Retinal pigment epithelial cell (primary cell): Measurements from ENCODE around the gene ZNF410.
"Not testable (repeated sequence)": the region's sequence is repeated elsewhere in the genome, so short reads cannot be mapped to it uniquely, and the experiment has no call there.

ENCODE experiments used
- DNase-seq: peaks from one replicate; pipeline ENCODE4 v3.0.0-alpha.2; 2010; ENCODE audit warnings: low read depth
- H3K4me3 ChIP-seq: 2 replicates; pipeline ENCODE4 v1.5.1; 2011; ENCODE audit warnings: mild to moderate bottlenecking, low read length, control low read depth, moderate library complexity
- CTCF ChIP-seq: conservative IDR thresholded peaks from 2 replicates; pipeline ENCODE4 v1.5.1; 2011; ENCODE audit warnings: low read depth, low read length, control low read depth, inconsistent platforms

ZNF410 gene

GRCh38 chr14:73903028-73903427 is 16.4 kb downstream of the ZNF410 start:
- no peak for DNase-seq
- H3K4me3 ChIP-seq: no peak overlapping the region
- no peak for TF ChIP-seq CTCF

- no peak overlapping the region for H3K4me3 ChIP-seq
- no peak for DNase-seq
- no peak for TF ChIP-seq CTCF
Measured at GRCh38 chr14:73909681-73910080, 23.0 kb downstream of the ZNF410 start.

DNA sequence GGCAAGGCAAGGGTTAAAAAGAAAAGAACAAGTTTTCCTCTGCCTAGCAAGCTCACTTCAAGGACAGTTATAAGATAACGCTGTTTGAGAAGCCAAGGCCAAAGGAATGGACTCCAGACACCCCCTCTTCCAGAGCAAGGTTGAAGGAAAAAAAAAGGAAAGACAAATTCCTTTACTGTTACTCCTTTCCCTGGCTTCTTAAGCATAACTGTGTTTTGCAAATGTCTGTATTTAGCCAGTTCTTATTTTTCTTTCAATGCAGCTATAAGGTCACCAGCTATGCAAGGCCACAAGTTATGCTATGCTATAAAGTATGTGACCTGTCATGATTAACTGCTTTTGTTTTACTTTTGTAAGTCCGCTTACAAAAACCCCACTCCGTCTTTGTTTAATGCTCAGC is 26.6 kb downstream of the ZNF410 start:
- no peak overlapping the region for H3K4me3 ChIP-seq
- no peak for DNase-seq
- TF ChIP-seq CTCF: no peak

DNA sequence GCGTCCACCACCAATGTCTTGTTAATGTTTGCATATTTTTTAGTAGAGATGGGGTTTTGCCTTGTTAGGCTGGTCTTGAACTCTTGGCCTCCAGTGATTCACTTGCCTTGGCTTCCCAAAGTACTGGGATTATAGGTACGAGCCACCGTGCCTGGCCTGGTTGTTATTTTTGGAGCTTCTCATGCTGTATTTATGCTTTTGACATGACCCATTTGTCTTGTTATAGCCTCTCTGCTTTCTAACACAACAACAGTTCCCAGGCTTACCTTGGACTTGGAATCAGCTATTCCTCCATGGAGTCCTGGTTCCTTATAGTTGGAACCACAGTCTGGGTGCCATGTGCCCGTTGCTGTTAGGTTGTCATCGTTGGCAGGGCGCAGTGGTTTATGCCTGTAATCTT is 29.7 kb downstream of the ZNF410 start:
- H3K4me3 ChIP-seq: no peak overlapping the region
- TF ChIP-seq CTCF: no peak
- no peak for DNase-seq

DNA sequence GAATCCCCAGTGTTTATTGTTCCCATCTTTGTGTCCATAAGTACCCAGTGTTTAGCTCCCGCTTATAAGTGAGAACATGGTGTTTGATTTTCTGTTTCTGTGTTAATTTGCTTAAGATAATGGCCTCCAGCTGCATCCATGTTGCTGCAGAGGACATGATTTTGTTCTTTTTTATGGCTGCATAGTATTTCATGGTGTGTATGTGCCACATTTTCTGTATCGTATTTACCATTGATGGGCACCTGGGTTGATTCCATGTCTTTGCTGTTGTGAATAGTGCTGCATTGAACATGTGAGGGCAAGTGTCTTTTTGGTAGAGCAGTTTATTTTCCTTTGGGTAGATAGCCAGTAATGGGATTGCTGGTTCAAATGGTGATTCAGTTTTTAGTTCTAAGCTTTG is 32.8 kb downstream of the ZNF410 start:
- H3K4me3 ChIP-seq, DNase-seq: not testable (repeated sequence)

DNA sequence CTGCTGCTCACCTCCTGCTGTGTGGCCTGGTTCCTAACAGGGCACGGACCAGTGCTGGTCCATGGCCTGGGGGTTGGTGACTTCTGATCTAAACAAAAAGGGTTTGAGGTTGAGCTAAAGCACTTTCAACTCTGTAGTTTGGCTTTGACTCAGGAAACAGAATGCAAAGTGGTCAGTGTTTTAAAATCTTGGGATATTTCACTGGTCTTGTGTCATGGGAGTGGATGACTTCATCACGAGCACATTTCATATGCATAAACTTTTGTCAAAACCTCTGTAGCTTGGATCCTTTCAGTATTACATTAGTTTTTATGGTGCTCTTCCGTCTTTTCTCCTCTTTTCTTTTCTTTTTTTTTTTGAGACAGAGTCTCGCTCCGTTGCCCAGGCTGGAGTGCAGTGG is 37.7 kb downstream of the ZNF410 start:
- no peak for DNase-seq
- no peak for TF ChIP-seq CTCF
- H3K4me3 ChIP-seq: no peak overlapping the region

GRCh38 chr14:73935666-73936065 is 49.0 kb downstream of the ZNF410 start:
- peak; percentile 44 for TF ChIP-seq CTCF

DNA sequence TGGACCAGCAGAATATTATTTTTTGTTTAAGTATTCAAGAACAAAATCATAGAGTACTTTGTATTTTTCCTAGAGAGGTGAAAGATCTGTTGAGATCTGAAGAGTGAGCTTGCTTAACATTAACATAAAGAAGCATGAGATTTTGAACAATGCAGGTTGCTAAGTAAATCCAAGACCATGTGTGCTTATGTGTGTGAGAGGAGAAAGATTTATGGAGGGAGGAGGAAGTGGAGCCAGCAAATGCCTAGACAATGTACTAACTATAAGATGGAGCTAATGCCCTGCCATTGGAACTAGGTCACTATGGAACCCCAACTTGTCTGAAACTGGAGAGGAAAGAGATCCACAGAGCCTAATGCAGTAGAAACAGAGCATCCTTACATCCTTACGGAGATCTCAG is 49.9 kb downstream of the ZNF410 start:
- TF ChIP-seq CTCF: no peak
- DNase-seq: no peak
- no peak overlapping the region for H3K4me3 ChIP-seq

More at GRCh38 chr14:73935666-73936065, 49.0 kb downstream of the ZNF410 start:
- H3K4me3 ChIP-seq: no peak overlapping the region
- DNase-seq: no peak
